Activated CD4-positive, alpha-beta memory T cell treated with anti-CD3 and anti-CD28 coated beads for 36 hours (primary cell): ENCODE measurements around the gene PPP6R1. TPM values are rescaled to one million over a fixed set of nuclear protein-coding genes. Genes with fewer than 3 reads are reported as not detected.
A peak's percentile ranks its signal among the peaks of the same experiment; 100 is the strongest.

Source experiments
- CTCF ChIA-PET: fragments of 350-600 bp; sonication (Branson Sonifier 250); formaldehyde crosslinking; loops from one replicate; lab custom pipeline; 2021; ENCODE audit warnings: antibody characterized with exemption, inconsistent platforms; lab: Charles Lee
- POLR2A ChIA-PET: fragments of 350-600 bp; sonication (Branson Sonifier 250); formaldehyde crosslinking; loops from one replicate; lab custom pipeline; 2021; ENCODE audit warnings: antibody characterized with exemption; lab: Charles Lee
- DNase-seq: peaks from one replicate; pipeline ENCODE4 v3.0.0-alpha.2; 2020
- H3K27ac Mint-ChIP-seq: one replicate; pipeline ENCODE4 v1.8.0; 2021; ENCODE audit warnings: mixed read lengths
- H3K27me3 Mint-ChIP-seq: one replicate; pipeline ENCODE4 v1.8.0; 2021; ENCODE audit warnings: mixed read lengths
- H3K36me3 Mint-ChIP-seq: one replicate; pipeline ENCODE4 v1.8.0; 2021; ENCODE audit warnings: mixed read lengths
- H3K4me1 Mint-ChIP-seq: one replicate; pipeline ENCODE4 v1.8.0; 2021; ENCODE audit warnings: low read depth, mixed read lengths
- H3K4me3 Mint-ChIP-seq: one replicate; pipeline ENCODE4 v1.8.0; 2021; ENCODE audit warnings: mild to moderate bottlenecking, mixed read lengths
- H3K9me3 Mint-ChIP-seq: one replicate; pipeline ENCODE4 v1.8.0; 2021; ENCODE audit warnings: mixed read lengths
- intact Hi-C: fragments of 100-400 bp; cut with micrococcal nuclease; formaldehyde crosslinking; loops from one replicate; pipeline ENCODE4 v1.15.1; 2023
- total RNA-seq, 2 experiments: library from RNA; stranded (reverse); gene quantifications; one replicate each; pipeline ENCODE4 v1.2.3, GENCODE V29; 2021

The PPP6R1 gene
- total RNA-seq, 2 experiments from 2014 or later: 180 to 200 TPM

- H3K27ac Mint-ChIP-seq: peak overlapping the region; percentile 84
- peaks cover 42% of the 10 kb centered on the region for H3K4me1 Mint-ChIP-seq
- no peak for DNase-seq
- H3K27me3 Mint-ChIP-seq: no peaks in the 10 kb centered on the region
- peaks cover 10% of the 10 kb centered on the region for H3K36me3 Mint-ChIP-seq
- H3K9me3 Mint-ChIP-seq: no peaks in the 10 kb centered on the region
- ChIA-PET POLR2A (interaction anchor here (1.1 to 1.7 kb wide), 3 partner anchors 20 to 130 kb away, joined by 4 to 18 read pairs (median 17); partner anchors contain the start of gene PPP6R1), CTCF (interaction anchor here (1.6 to 1.7 kb wide), 2 partner anchors 13 to 23 kb away, joined by 5 to 8 read pairs; no protein-coding TSS in a partner anchor)
- intact Hi-C loops: no loop called here
- H3K4me3 Mint-ChIP-seq: peak overlapping the region; percentile 93
Measured at GRCh38 chr19:55279340-55279739, 20.5 kb upstream of the PPP6R1 start.

DNA sequence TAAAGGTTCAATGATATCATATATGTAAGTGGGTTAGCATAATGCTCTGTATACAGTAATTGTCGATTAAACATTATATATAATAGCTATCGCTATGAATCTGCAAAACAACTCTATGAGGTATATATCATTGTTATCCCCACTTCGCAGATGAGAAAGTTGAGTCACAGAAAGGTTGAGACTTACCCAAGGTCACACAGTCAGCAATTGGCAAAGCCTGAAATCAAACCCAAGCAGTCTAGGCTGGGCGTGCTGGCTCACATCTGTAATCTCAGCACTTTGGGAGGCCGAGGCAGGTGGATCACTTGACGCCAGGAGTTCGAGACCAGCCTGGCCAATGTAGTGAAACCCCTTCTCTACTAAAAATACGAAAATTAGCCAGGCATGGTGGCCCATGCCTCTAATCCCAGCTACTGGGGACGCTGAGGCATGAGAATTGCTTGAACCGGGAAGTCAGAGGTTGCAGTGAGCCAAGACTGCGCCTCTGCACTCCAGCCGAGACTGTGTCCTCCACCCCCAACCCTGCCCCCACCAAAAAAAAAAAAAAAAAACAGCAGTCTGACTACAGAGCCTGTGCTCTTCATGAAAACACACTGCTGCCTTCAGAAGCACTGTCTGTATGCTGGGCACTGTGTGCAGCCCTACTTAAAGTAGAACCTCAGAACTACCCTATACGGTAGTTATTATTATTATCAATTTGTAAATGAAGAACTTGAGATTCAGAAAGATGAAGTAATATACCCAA is 19.7 kb upstream of the PPP6R1 start:
- H3K27me3 Mint-ChIP-seq: no peaks in the 10 kb centered on the region
- no peak for DNase-seq
- H3K27ac Mint-ChIP-seq: no peak overlapping the region
- CTCF ChIA-PET: interaction anchor here (1.6 kb wide), 1 partner anchor 23 kb away, joined by 8 read pairs; no protein-coding TSS in a partner anchor
- H3K36me3 Mint-ChIP-seq: peaks cover 13% of the 10 kb centered on the region
- peak overlapping the region; percentile 93 for H3K4me3 Mint-ChIP-seq
- peaks cover 40% of the 10 kb centered on the region for H3K4me1 Mint-ChIP-seq
- POLR2A ChIA-PET: no interaction called here
- H3K9me3 Mint-ChIP-seq: no peaks in the 10 kb centered on the region
- intact Hi-C loops: no loop called here

DNA sequence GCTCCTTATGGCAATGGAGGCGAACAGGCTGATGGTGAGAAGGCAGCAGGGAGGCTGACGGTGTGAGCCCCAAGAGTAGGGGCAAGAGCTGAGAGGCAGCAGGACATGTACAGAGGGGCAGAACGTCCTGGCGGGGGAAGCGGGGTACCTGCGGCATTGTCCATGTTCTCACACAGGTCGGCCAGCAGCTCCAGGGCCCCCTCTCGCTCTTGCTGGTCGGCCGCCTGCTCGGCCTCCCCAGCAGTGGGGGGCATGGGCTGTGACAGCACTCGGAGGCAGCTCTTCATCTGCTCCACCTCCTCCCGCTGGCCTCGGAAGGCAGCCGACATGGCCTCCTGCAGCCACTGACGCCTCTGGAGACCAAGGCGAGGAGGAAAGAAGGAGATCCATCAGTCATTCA is 18.7 kb upstream of the PPP6R1 start:
- ChIA-PET CTCF (interaction anchor here (0.8 to 1.6 kb wide), 2 partner anchors 24 to 226 kb away, joined by 4 to 8 read pairs; no protein-coding TSS in a partner anchor), POLR2A (no interaction called here)
- Mint-ChIP-seq H3K27me3 (no peaks in the 10 kb centered on the region), H3K4me1 (peaks cover 33% of the 10 kb centered on the region), H3K36me3 (peaks cover 22% of the 10 kb centered on the region), H3K27ac (peak overlapping the region; percentile 43), H3K9me3 (no peaks in the 10 kb centered on the region), H3K4me3 (no peak overlapping the region)
- DNase-seq: no peak
- intact Hi-C loops: no loop called here

DNA sequence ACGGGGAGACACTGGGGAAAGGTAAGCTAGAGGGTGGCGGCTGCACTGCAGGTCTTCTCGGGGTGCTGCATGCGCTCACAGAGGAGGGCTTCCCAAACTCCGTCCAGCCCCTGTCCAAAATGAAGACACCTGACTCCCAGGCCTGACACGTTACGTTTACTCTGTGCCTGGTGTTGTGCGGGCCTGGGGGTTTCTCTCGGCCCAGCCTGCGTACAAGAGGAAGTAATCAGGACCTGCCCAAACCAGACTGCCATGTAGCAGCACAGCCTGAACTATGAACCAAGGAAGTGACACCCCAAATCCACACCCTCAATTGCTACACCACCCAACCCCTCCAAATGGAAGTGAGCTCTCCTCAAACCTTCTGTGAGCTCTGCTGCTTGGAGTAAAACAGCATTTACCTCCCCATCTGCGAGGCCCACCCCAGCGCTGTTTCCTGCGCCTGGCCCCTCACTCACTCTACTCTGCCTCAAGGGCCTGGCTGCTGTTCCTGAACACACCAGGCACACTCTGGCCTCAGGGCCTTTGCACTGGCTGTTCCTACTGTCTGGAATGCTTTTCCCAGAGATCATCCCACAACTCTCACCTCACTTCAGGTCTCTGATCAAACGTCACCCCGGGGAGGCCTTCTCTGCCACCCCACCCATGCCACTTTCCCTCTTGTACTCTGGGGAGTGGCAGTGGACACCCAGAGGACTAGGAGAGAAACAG is 18.1 kb upstream of the PPP6R1 start:
- Mint-ChIP-seq H3K36me3 (peaks cover 27% of the 10 kb centered on the region), H3K27ac (peak overlapping the region; percentile 74), H3K4me1 (peaks cover 33% of the 10 kb centered on the region), H3K27me3 (no peaks in the 10 kb centered on the region), H3K4me3 (no peak overlapping the region), H3K9me3 (no peaks in the 10 kb centered on the region)
- ChIA-PET CTCF (no interaction called here), POLR2A (no interaction called here)
- intact Hi-C loops: no loop called here
- DNase-seq: no peak

DNA sequence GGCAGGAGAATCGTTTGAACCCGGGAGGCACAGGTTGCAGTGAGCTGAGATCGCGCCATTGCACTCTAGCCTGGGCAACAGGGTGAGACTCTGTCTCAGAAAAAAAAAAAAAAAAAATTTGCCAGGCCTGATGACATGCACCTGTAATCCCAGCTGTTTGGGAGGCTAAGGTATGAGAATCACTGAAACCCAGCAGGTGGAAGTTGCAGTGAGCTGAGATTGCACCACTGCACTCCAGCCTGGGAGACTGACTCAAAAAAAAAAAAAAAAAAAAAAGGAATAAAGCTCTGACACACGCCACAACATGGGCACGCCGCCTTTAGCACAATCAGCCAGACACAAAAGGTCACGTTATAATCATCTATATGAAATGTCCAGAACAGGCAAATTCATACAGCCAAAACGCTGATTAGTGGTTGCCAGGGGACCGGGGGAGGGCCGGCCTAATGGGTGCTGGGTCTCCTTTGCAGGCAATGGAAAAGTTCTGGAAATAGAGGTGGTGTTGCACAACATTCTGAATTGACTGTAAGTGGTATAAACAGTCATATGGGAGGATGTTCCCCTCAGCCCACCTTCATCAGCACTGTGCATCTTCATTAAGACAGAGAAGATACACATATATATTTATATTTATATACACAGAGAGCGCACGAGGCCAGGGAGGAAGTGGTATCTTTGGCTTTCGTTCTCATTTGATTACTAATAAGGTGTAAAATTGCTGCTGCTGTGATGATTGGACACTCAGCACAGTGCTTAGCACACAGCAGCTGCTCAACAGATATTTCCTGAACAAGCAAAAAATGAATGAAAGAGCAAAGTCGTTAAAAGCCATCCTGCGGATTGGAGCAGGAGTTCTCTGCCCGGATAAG is 17.3 kb upstream of the PPP6R1 start:
- Mint-ChIP-seq H3K4me1 (peaks cover 32% of the 10 kb centered on the region), H3K36me3 (peaks cover 29% of the 10 kb centered on the region), H3K27ac (peak overlapping the region; percentile 74), H3K9me3 (no peaks in the 10 kb centered on the region), H3K27me3 (no peaks in the 10 kb centered on the region), H3K4me3 (no peak overlapping the region)
- CTCF ChIA-PET: no interaction called here
- peak; percentile 26 for DNase-seq
- POLR2A ChIA-PET: interaction anchor here (0.7 kb wide), 1 partner anchor 17 kb away, joined by 4 read pairs; the partner anchor contains the start of gene PPP6R1
- intact Hi-C loops: no loop called here

DNA sequence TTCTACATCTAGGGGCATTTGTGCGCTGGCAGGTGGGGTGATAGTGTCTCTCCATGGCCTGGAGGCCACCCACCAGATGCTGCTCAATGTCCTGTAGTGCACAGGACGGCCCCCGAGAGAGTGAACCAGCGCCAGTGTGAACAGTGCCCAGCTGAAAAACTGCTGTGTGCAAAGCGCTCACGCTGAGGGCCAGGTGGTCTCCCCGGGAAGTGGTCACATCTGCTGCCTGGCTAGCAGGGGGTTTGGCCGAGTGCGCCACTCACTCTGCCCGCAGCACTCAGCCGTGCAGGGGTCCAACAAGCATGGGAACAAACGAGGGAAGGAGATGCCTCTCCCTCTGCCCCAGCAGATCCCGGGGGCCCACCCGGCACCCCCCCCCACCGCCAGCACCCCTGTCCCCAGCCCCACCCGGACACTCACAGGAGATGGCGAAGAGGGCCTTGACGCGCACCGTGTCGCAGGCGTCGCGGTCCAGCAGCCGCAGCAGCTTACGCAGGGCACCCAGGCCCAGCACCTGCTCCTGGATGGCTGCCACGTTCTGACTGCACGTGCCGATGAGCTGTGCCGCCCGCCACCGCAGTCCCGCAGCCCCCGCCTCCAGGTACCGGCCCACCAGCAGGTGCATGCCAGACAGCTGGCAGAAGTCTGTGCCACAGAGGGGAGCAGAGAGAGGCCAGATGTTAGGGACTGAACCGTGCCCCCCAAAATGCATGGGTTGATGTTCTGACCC is 15.3 kb upstream of the PPP6R1 start:
- ChIA-PET CTCF (no interaction called here), POLR2A (no interaction called here)
- no peaks in the 10 kb centered on the region for H3K27me3 Mint-ChIP-seq
- H3K27ac Mint-ChIP-seq: no peak overlapping the region
- intact Hi-C loops: no loop called here
- H3K9me3 Mint-ChIP-seq: no peaks in the 10 kb centered on the region
- peaks cover 38% of the 10 kb centered on the region for H3K36me3 Mint-ChIP-seq
- no peak overlapping the region for H3K4me3 Mint-ChIP-seq
- peaks cover 20% of the 10 kb centered on the region for H3K4me1 Mint-ChIP-seq
- no peak for DNase-seq

DNA sequence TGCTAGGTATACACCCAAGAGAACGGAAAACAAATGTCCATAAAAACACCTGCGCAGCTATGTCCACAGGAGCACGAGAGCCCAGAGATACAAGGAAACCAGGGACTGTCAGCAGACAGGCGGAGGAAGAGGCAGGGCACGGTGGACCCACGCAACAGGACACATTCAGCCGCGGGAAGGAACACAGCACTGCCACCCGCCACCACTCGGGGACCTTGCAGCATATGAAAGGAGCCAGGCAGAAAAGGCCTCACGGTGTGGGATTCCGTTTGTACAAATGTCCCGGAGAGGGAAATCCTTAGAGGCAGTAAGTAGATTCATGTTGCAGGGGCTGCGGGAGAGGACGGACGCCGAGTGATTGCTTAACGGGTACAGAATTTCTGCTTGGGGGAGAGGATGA is 13.3 kb upstream of the PPP6R1 start:
- intact Hi-C loops: no loop called here
- Mint-ChIP-seq H3K27ac (no peak overlapping the region), H3K36me3 (peaks cover 35% of the 10 kb centered on the region), H3K9me3 (no peaks in the 10 kb centered on the region), H3K4me1 (peaks cover 11% of the 10 kb centered on the region), H3K27me3 (no peaks in the 10 kb centered on the region), H3K4me3 (no peak overlapping the region)
- DNase-seq: no peak
- POLR2A ChIA-PET: no interaction called here
- CTCF ChIA-PET: no interaction called here

GRCh38 chr19:55270172-55270942 is 11.5 kb upstream of the PPP6R1 start:
- Mint-ChIP-seq H3K4me3 (no peak overlapping the region), H3K27ac (no peak overlapping the region), H3K27me3 (no peaks in the 10 kb centered on the region), H3K36me3 (peaks cover 29% of the 10 kb centered on the region), H3K9me3 (peaks cover 7% of the 10 kb centered on the region), H3K4me1 (no peaks in the 10 kb centered on the region)
- no peak for DNase-seq
- ChIA-PET POLR2A (interaction anchor here (1.1 kb wide), 1 partner anchor 11 kb away, joined by 3 read pairs; the partner anchor contains the start of gene PPP6R1), CTCF (interaction anchor here (1.1 kb wide), 1 partner anchor 110 kb away, joined by 3 read pairs; no protein-coding TSS in a partner anchor)
- intact Hi-C loops: no loop called here

GRCh38 chr19:55269299-55269698 is 10.5 kb upstream of the PPP6R1 start:
- no peak overlapping the region for H3K27ac Mint-ChIP-seq
- H3K36me3 Mint-ChIP-seq: peaks cover 29% of the 10 kb centered on the region
- no peaks in the 10 kb centered on the region for H3K4me1 Mint-ChIP-seq
- no peak overlapping the region for H3K4me3 Mint-ChIP-seq
- no peaks in the 10 kb centered on the region for H3K27me3 Mint-ChIP-seq
- intact Hi-C loops: no loop called here
- peaks cover 7% of the 10 kb centered on the region for H3K9me3 Mint-ChIP-seq
- CTCF ChIA-PET: interaction anchor here (1.1 to 1.2 kb wide), 2 partner anchors 109 to 198 kb away, joined by 3 read pairs; no protein-coding TSS in a partner anchor
- POLR2A ChIA-PET: no interaction called here
- DNase-seq: no peak

GRCh38 chr19:55266840-55267239 is 8.0 kb upstream of the PPP6R1 start:
- H3K36me3 Mint-ChIP-seq: peaks cover 16% of the 10 kb centered on the region
- no peak for DNase-seq
- no peaks in the 10 kb centered on the region for H3K27me3 Mint-ChIP-seq
- peaks cover 7% of the 10 kb centered on the region for H3K9me3 Mint-ChIP-seq
- H3K27ac Mint-ChIP-seq: no peak overlapping the region
- no peak overlapping the region for H3K4me3 Mint-ChIP-seq
- intact Hi-C loops: no loop called here
- ChIA-PET POLR2A (no interaction called here), CTCF (no interaction called here)
- no peaks in the 10 kb centered on the region for H3K4me1 Mint-ChIP-seq

GRCh38 chr19:55266404-55266803 is 7.6 kb upstream of the PPP6R1 start:
- ChIA-PET POLR2A (no interaction called here), CTCF (no interaction called here)
- DNase-seq: no peak
- intact Hi-C loops: no loop called here
- no peak overlapping the region for H3K27ac Mint-ChIP-seq
- peaks cover 7% of the 10 kb centered on the region for H3K9me3 Mint-ChIP-seq
- peaks cover 16% of the 10 kb centered on the region for H3K36me3 Mint-ChIP-seq
- no peaks in the 10 kb centered on the region for H3K4me1 Mint-ChIP-seq
- H3K27me3 Mint-ChIP-seq: no peaks in the 10 kb centered on the region
- no peak overlapping the region for H3K4me3 Mint-ChIP-seq
